ENCODE results near the gene TRAPPC2.
A peak's percentile ranks its signal among the peaks of the same experiment; 100 is the strongest.

The TRAPPC2 gene

DNA sequence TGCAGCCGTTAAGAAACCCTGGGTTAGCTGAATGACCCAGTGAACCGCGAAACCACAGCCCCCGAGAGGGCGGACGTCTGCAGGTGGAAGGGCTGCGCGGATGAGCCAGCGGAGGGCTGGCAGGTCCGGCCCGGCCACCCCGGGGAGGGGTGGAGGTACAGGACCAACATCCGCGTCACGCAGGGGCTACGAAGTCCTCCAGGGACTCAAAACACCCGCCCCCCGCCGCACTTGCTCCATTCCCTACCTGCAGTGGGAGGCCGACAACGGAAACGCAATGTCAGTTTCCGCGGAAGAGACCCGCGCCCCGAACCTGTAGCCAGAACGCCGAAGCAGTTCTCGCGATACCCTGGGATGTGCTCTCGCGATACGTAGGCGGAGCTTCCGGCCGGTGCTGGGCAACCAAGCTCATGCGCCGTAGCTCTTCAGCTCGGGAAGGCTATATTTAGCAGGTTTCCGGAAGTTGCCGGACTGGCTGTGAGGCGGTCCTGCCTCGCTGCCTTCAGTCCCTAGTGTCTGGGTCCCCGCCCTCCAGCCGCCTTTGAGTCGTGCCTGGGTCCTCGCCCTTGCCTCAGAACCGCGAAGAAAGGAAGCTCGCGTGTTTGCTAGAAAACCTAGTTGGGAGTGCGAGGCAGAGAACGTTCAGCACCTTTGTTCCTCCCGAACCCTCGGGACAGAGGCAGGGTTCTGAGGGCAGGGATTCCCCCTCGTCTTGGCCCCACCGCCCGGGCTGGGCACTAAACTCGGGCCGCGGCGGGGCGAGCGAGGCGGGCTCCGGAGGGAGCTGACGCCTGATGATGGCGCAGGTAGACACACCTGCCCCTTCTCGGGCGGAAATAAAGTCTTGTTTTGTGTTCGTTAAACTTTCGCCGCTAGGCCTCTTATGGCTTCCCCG lies at the start of gene TRAPPC2, which contains the start of gene OFD1:
Gene TRAPPC2, minus strand, starts transcription at position 343 of the 895 bp plus-strand sequence. CDS start 14,657 bp downstream, outside the sequence.
Gene OFD1, plus strand, starts transcription at position 471 of the 895 bp plus-strand sequence. Its CDS starts 324 bp downstream, at position 795.
- TF ChIP-seq, protein P1, sequence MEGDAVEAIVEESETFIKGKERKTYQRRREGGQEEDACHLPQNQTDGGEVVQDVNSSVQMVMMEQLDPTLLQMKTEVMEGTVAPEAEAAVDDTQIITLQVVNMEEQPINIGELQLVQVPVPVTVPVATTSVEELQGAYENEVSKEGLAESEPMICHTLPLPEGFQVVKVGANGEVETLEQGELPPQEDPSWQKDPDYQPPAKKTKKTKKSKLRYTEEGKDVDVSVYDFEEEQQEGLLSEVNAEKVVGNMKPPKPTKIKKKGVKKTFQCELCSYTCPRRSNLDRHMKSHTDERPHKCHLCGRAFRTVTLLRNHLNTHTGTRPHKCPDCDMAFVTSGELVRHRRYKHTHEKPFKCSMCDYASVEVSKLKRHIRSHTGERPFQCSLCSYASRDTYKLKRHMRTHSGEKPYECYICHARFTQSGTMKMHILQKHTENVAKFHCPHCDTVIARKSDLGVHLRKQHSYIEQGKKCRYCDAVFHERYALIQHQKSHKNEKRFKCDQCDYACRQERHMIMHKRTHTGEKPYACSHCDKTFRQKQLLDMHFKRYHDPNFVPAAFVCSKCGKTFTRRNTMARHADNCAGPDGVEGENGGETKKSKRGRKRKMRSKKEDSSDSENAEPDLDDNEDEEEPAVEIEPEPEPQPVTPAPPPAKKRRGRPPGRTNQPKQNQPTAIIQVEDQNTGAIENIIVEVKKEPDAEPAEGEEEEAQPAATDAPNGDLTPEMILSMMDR (conservative IDR thresholded peaks at IDR 0.05; ENCODE audit: low read depth, low read length): peak; percentile 2
- H3K4me3 ChIP-seq (ENCODE audit: low read length): peak within 1 kb of the TSS; percentile 94
- DNase-seq (ENCODE audit: low read depth): peak; percentile 93

DNA sequence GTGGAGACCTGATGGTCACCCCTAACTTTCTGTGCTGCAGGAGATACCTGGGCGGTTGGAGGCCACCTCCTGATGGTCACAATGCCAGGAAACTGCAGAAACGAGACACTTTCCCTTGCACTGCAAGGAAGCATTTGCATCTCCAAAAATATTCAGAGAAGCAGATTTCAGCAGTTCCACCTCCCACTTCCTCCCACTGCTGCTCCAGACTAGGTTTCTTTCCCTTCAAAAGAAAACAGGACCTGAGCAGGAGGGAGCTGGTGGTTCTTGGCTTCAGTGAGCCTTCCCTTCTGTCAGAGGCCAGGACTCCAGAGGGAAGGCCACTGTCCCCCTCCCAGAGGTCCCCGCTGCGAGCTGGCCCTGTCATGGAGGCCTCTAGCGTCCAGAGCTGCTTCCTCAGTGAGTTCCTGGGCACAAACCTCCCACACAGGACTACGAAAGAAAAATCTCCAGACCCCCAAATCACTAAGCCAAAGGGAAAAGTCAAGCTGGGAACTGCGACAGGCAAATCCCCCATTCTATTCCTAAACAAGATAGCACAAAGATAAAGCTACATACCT lies 46.5 kb upstream of the TRAPPC2 start:
- no peak overlapping the region for H3K4me3 ChIP-seq (ENCODE audit: low read length)
- no peak for DNase-seq (ENCODE audit: low read depth)
- TF ChIP-seq, protein P1 (conservative IDR thresholded peaks at IDR 0.05; ENCODE audit: low read depth, low read length): no peak

DNA sequence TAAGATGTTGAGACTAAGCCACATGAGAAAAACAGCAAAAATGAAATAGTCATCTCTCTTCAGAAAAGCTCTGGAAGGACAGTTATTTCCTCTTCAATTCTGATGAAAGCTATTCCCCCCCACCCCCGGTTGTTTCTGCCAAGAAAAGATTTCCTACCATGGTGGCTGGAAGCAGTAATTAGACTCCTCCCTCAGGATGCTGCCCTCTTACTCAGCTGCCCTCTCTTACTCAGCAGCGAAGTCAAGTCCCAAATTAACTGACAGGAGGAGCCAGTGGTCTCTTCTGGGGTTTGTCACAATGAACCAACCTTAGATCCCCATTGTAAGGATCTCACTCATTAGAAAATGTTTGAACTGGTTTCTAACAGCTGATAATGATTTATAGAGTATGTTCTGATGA lies 44.5 kb upstream of the TRAPPC2 start:
- H3K4me3 ChIP-seq (ENCODE audit: low read length): no peak overlapping the region
- no peak for DNase-seq (ENCODE audit: low read depth)
- TF ChIP-seq, protein P1 (conservative IDR thresholded peaks at IDR 0.05; ENCODE audit: low read depth, low read length): no peak

DNA sequence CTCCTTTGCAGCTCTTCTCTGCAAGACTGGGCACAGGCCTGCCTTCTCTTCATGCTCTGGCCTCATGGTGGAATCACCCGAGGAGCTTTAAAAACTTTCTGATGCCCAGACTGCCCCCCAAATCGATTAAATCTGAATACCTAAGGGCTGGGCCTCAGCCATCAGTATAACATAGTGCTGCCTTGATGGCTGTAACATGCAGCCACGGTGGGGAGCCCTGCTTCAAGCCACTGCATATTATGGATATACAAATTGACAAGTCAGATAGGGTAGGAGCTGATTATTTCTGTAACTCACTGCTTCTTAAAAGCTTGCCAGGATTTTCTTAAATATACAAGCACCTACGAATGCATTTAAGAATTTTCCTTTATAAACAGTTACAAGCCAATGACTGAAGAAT lies 42.0 kb upstream of the TRAPPC2 start:
- TF ChIP-seq, protein P1 (conservative IDR thresholded peaks at IDR 0.05; ENCODE audit: low read depth, low read length): no peak
- DNase-seq (ENCODE audit: low read depth): no peak
- no peak overlapping the region for H3K4me3 ChIP-seq (ENCODE audit: low read length)

DNA sequence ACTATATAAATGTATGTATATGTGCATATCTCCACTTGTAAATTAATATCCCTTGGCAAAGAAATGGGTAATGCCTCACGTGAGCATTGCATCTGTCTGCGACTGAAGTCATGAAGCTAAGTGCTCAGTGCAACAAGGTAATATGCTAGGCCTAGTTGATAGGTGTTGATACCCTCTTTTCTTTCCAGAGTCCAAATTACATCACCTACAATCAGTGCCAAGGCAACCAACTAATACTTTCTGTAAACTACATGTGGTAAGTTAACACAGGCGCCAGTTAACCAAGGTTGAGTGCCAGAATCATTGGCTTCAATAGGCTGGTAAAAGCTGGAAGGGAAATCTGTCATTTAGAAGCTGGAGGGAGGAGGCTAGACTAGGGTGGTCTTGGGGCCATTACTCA lies 41.4 kb upstream of the TRAPPC2 start:
- TF ChIP-seq, protein P1 (conservative IDR thresholded peaks at IDR 0.05; ENCODE audit: low read depth, low read length): no peak
- no peak for DNase-seq (ENCODE audit: low read depth)
- no peak overlapping the region for H3K4me3 ChIP-seq (ENCODE audit: low read length)

DNA sequence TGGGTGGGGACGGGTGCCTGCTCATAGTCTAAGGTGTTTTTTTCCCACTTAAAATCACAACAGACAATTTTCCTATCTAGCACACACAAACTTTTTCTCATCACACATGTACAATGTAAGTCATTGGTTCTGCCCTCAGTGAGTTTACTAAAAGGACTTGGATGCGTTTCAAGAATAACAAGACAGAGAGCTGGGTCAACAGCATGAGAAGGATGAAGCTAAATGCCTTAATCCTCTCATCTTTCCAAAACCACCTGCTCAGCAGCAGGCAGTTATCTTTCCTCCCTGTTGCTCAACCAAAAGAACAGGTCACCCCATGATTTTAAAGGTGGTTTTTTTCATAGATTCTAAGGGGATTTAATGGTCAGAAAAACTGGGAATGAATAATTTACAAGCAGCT lies 40.3 kb upstream of the TRAPPC2 start:
- TF ChIP-seq, protein P1 (conservative IDR thresholded peaks at IDR 0.05; ENCODE audit: low read depth, low read length): no peak
- H3K4me3 ChIP-seq (ENCODE audit: low read length): no peak overlapping the region

More for the DNA sequence above, 40.3 kb upstream of the TRAPPC2 start:
- no peak for DNase-seq (ENCODE audit: low read depth)

Data from retinal pigment epithelial cell (primary cell).